GM12892 (cell line): ENCODE measurements around the gene TBC1D2B.

Experiments
- POLR2A ChIP-seq: IDR thresholded peaks from 2 replicates; pipeline ENCODE4 v1.6.1; 2011; ENCODE audit warnings: low read depth, low read length, control low read depth
- TAF1 ChIP-seq: IDR thresholded peaks from 2 replicates; pipeline ENCODE4 v1.6.1; 2011; ENCODE audit warnings: low read depth, mild to moderate bottlenecking, control low read depth, low read length, borderline replicate concordance

DNA sequence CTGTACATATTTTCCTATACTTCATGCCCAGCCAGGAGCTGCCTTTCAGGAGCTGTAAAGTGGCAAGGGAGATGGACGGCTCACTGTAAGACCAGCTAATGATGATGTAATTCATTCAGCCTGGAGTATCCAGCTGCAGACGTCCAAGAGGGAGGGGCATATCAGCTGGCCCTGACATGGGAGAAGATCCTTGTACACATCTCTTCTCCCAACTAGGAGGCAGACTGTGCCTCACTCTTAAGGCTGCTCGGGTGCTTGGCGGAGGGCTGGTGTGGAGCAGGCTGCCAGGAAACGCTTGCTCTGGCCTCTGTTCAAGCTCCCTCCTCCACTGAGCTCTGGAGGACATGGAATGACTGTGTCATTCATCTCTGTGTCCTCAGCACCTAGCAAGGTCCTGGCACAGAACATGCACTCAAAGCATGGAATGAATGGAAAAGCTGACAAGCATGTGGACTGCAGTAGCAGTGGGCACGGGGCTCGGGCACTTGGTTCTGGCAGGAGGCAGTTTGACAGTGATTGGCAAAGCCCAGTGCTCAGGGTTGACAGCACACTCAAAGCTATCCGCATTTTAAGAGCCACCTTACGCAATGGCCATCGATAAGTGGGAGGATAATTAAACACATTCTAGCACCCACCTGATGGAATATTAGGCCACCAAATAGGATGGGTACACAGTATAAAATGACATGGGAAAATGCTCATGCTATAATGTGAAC is 72.4 kb downstream of the TBC1D2B start:
- TF ChIP-seq POLR2A (no peak), TAF1 (no peak)
